Ovary (tissue), 9 donors: ENCODE results near the gene ARSD. TPM values are rescaled to one million over a fixed set of nuclear protein-coding genes. Genes with fewer than 3 reads are reported as not detected.

Source experiments
- DNase-seq, 5 donors: peaks; one replicate each; pipeline ENCODE4 v3.0.0-alpha.2; 2019 to 2020
- H3K27ac ChIP-seq, 2 donors: fragments of 200-600 bp; one replicate each; pipeline versions ENCODE4 v1.5.1 to v1.8.0; 2019 to 2022
- H3K27me3 ChIP-seq: fragments of 200-600 bp; one replicate; pipeline ENCODE4 v1.8.0; 2022
- H3K36me3 ChIP-seq: fragments of 200-600 bp; sonication (generic); one replicate; pipeline ENCODE4 v1.5.1; 2019
- H3K4me1 ChIP-seq: one replicate; pipeline ENCODE4 v1.8.1; 2013; ENCODE audit warnings: mild to moderate bottlenecking, moderate library complexity; ENCODE audit not compliant: insufficient read depth
- H3K4me3 ChIP-seq: fragments of 200-600 bp; sonication (generic); one replicate; pipeline ENCODE4 v1.5.1; 2017
- H3K9me3 ChIP-seq, 2 donors: fragments of 200-600 bp in 1 of 2; sonication (generic) in 1 of 2; one replicate each; pipeline versions ENCODE4 v1.5.1 to v1.8.1; 2013 to 2019; ENCODE audit warnings: mild to moderate bottlenecking in 1 of 2, moderate library complexity in 1 of 2
- CTCF ChIP-seq, 3 donors: fragments of 450-650 bp in 2 of 3; fragments of 200-600 bp in 1 of 3; IDR thresholded peaks; one replicate each; pipeline versions ENCODE4 v1.5.1 to v1.8.0; 2016 to 2022; ENCODE audit warnings: antibody characterized with exemption in 3 of 3, mild to moderate bottlenecking in 1 of 3
- EP300 ChIP-seq: sonication (generic); formaldehyde crosslinking; IDR thresholded peaks from one replicate; pipeline ENCODE4 v1.6.1; 2017; ENCODE audit warnings: antibody characterized with exemption
- POLR2A ChIP-seq: fragments of 450-650 bp; IDR thresholded peaks from one replicate; pipeline ENCODE4 v1.6.1; 2017; ENCODE audit warnings: antibody characterized with exemption, mild to moderate bottlenecking, moderate library complexity
- WGBS, 3 donors: extraction: QIAGEN DNeasy Blood & Tissue Kit in 1 of 3; methylation state at CpG; one replicate each; pipeline versions ENCODE4 v1.1.5 to v1.1.7; 2013 to 2017; 5-methylcytosine and 5-hydroxymethylcytosine counted together
- intact Hi-C, 4 donors: fragments of 100-400 bp; cut with DNase I; formaldehyde crosslinking; loops; one replicate each; pipeline versions ENCODE4 v1.11.0 to v1.15.1; 2022 to 2023
- polyA plus RNA-seq, 2 donors: library from polyadenylated mRNA; stranded (reverse); fragments of 200-250 nt in 1 of 2; fragments of 350-450 nt in 1 of 2; fragmentation: Illumina TruSeq in 1 of 2; extraction: RNeasy Lipid Tissue Mini Kit (QIAGEN cat#74804) in 1 of 2; gene quantifications; one replicate each; pipeline ENCODE4 v1.2.3, GENCODE V29; 2013 to 2014
- total RNA-seq, 7 donors: library from RNA; depleted of rRNA in 2 of 7; stranded (reverse); fragments of >200 nt in 2 of 7; fragmentation: NEBNext Ultra II Directional in 3 of 7; extraction: Animal tissue kit (Norgen Biotek cat#: 25700) in 3 of 7; gene quantifications; one replicate each; pipeline versions ENCODE4 v1.1.0 to v1.2.4, GENCODE V29; 2016 to 2023
- donor health status: DM: no; HTN: no; CAD: no; lungs with moderate emphysema.
- donor health status: DM: no; HTN: no; CAD: no.
- donor health status: Bipolar disorder and iron deficiency.
- donor health status: DM: yes; HTN: yes; CAD: no.
- donor health status: DM: no; HTN: no; CAD: no.
- donor health status: DM: yes; HTN: yes; CAD: no.

The ARSD gene
- total and polyA plus RNA-seq, 9 donors = 19.7 to 46.7 (median 41.4) TPM

GRCh38 chrX:2962381-2962780, 33.2 kb upstream of the ARSD start:
- no peak for TF ChIP-seq CTCF (IDR thresholded peaks at IDR 0.05)
- no peak for TF ChIP-seq EP300
- H3K27ac ChIP-seq = no peak overlapping the region
- intact Hi-C loops = no loop called here
- no peak overlapping the region for H3K4me3 ChIP-seq
- no peaks in the 10 kb centered on the region for H3K36me3 ChIP-seq
- no peak for DNase-seq
- no peaks in the 10 kb centered on the region for H3K4me1 ChIP-seq
- 74 to 84% (median 83%) methylated on average over 11 of the region's 11 CpGs for WGBS, 3 donors
- no peaks in the 10 kb centered on the region for H3K9me3 ChIP-seq
- H3K27me3 ChIP-seq = no peaks in the 10 kb centered on the region

- Histone ChIP-seq H3K27ac (no peak overlapping the region), H3K9me3 (no peaks in the 10 kb centered on the region), H3K4me3 (no peak overlapping the region), H3K27me3 (no peaks in the 10 kb centered on the region), H3K36me3 (no peaks in the 10 kb centered on the region), H3K4me1 (no peaks in the 10 kb centered on the region)
- 81 to 83% (median 83%) methylated on average over 14 of the region's 14 CpGs for WGBS, 3 donors
- intact Hi-C loops = no loop called here
- TF ChIP-seq EP300 (no peak), POLR2A (no peak), CTCF (IDR thresholded peaks at IDR 0.05) (no peak)
- no peak for DNase-seq
These were observed 31.8 kb upstream of the ARSD start for GRCh38 chrX:2960861-2961515.

- H3K27ac ChIP-seq = no peak overlapping the region
- H3K27me3 ChIP-seq = no peaks in the 10 kb centered on the region
- intact Hi-C loops = no loop called here
- no peak for DNase-seq
- no peaks in the 10 kb centered on the region for H3K4me1 ChIP-seq
- no peaks in the 10 kb centered on the region for H3K9me3 ChIP-seq
- WGBS, 3 donors = 80 to 84% (median 82%) methylated on average over 9 of the region's 9 CpGs
- no peaks in the 10 kb centered on the region for H3K36me3 ChIP-seq
- H3K4me3 ChIP-seq = no peak overlapping the region
- TF ChIP-seq EP300 (no peak), CTCF (IDR thresholded peaks at IDR 0.05) (no peak), POLR2A (no peak)
These were observed 29.1 kb upstream of the ARSD start for GRCh38 chrX:2958199-2958598.

DNA sequence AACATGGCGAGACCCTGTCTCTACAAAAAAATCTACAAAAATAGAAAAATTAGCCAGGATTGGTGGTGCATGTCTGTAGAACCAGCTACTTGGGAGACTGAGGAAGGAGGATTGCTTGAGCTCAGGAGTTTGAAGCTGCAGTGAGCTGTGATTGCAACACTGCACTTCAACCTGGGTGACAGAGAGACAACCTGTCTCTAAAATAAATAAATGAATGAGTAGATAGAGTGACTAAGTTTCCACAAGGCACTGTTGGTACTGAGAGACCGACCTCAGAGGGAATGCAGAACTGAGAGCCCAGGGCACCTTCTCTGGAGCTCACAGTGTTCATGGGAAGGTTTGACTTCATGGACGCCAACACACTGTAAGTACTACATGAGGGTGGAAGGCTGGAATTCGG, 26.7 kb upstream of the ARSD start:
- H3K27ac ChIP-seq = no peak overlapping the region
- no peaks in the 10 kb centered on the region for H3K9me3 ChIP-seq
- DNase-seq = no peak
- H3K36me3 ChIP-seq = no peaks in the 10 kb centered on the region
- no peaks in the 10 kb centered on the region for H3K4me1 ChIP-seq
- H3K27me3 ChIP-seq = no peaks in the 10 kb centered on the region
- 86 to 93% (median 92%) methylated on average over 4 of the region's 4 CpGs for WGBS, 3 donors
- intact Hi-C loops = no loop called here
- H3K4me3 ChIP-seq = no peak overlapping the region
- TF ChIP-seq POLR2A (no peak), EP300 (no peak), CTCF (IDR thresholded peaks at IDR 0.05) (no peak)
